HepG2 (cell line): Measurements from ENCODE around the gene ABCG5. TPM values are rescaled to one million over a fixed set of nuclear protein-coding genes. Genes with fewer than 3 reads are reported as not detected.

Experiments
- ATF7-NPFF ChIP-seq: sonication (generic); formaldehyde crosslinking; IDR thresholded peaks from 2 replicates; pipeline ENCODE4 v1.8.1; 2023; ENCODE audit warnings: mild to moderate bottlenecking, low read depth, missing genetic modification reagents, moderate library complexity
- CREB1 ChIP-seq, 2 experiments: fragments of 450-650 bp in 1 of 2; IDR thresholded peaks; 2 replicates each; pipeline ENCODE4 v1.6.1; 2016 to 2017; ENCODE audit warnings: control low read depth in 1 of 2, mild to moderate bottlenecking in 1 of 2, missing compliant biosample characterization in 1 of 2, missing genetic modification characterization in 1 of 2
- GFI1 ChIP-seq: sonication (generic); formaldehyde crosslinking; IDR thresholded peaks from 2 replicates; pipeline ENCODE4 v1.5.0; 2020; ENCODE audit warnings: missing genetic modification reagents, mild to moderate bottlenecking, borderline replicate concordance
- GMEB2 ChIP-seq: IDR thresholded peaks from 2 replicates; pipeline ENCODE4 v1.6.1; 2016; ENCODE audit warnings: missing biosample characterization, missing genetic modification reagents, low read depth
- HOXD1 ChIP-seq: sonication (generic); formaldehyde crosslinking; IDR thresholded peaks from 2 replicates; pipeline ENCODE4 v1.5.0; 2020; ENCODE audit warnings: missing genetic modification reagents
- KAT2B ChIP-seq: fragments of 150-350 bp; IDR thresholded peaks from 2 replicates; pipeline ENCODE4 v1.6.1; 2014; ENCODE audit warnings: low read depth, low read length, borderline replicate concordance
- NFATC3 ChIP-seq: sonication (generic); formaldehyde crosslinking; IDR thresholded peaks from 2 replicates; pipeline ENCODE4 v1.5.1; 2020; ENCODE audit warnings: mild to moderate bottlenecking, missing genetic modification reagents
- PATZ1 ChIP-seq: sonication (generic); formaldehyde crosslinking; IDR thresholded peaks from 2 replicates; pipeline ENCODE4 v1.4.0; 2020; ENCODE audit warnings: missing genetic modification reagents
- RXRB ChIP-seq: IDR thresholded peaks from 2 replicates; pipeline ENCODE4 v1.6.1; 2016; ENCODE audit warnings: borderline replicate concordance, missing genetic modification reagents, missing compliant biosample characterization
- SP140L ChIP-seq: sonication (generic); formaldehyde crosslinking; IDR thresholded peaks from 2 replicates; pipeline ENCODE4 v1.4.0; 2020; ENCODE audit warnings: missing genetic modification reagents, borderline replicate concordance
- TCF12 ChIP-seq, 2 experiments: fragments of 450-650 bp in 1 of 2; sonication (generic) in 1 of 2; formaldehyde crosslinking in 1 of 2; IDR thresholded peaks; 2 replicates each; pipeline versions ENCODE4 v1.6.1 to v1.8.0; 2017 to 2022; ENCODE audit warnings: antibody characterized with exemption in 1 of 2, mild to moderate bottlenecking in 1 of 2, missing genetic modification reagents in 1 of 2, moderate library complexity in 1 of 2
- THRA ChIP-seq: sonication (generic); formaldehyde crosslinking; IDR thresholded peaks from 2 replicates; pipeline ENCODE4 v1.4.0; 2020; ENCODE audit warnings: missing genetic modification reagents, borderline replicate concordance
- ZFP91 ChIP-seq: sonication (generic); formaldehyde crosslinking; IDR thresholded peaks from 2 replicates; pipeline ENCODE4 v1.9.0; 2022; ENCODE audit warnings: missing genetic modification reagents, mild to moderate bottlenecking, borderline replicate concordance
- ZFY ChIP-seq: sonication (generic); formaldehyde crosslinking; IDR thresholded peaks from 2 replicates; pipeline ENCODE4 v1.4.0; 2020; ENCODE audit warnings: missing genetic modification reagents
- ZMYM3 ChIP-seq: sonication (generic); formaldehyde crosslinking; IDR thresholded peaks from 2 replicates; pipeline ENCODE4 v1.5.1; 2020; ENCODE audit warnings: mild to moderate bottlenecking, missing genetic modification reagents
- ZNF10 ChIP-seq: sonication (generic); formaldehyde crosslinking; IDR thresholded peaks from 2 replicates; pipeline ENCODE4 v1.4.0; 2020; ENCODE audit warnings: mild to moderate bottlenecking, low read depth, missing genetic modification reagents, borderline replicate concordance
- ZNF136 ChIP-seq: sonication (generic); formaldehyde crosslinking; IDR thresholded peaks from 2 replicates; pipeline ENCODE4 v1.8.1; 2022; ENCODE audit warnings: low read depth, mild to moderate bottlenecking, moderate library complexity, missing genetic modification reagents
- ZNF24 ChIP-seq: fragments of 450-650 bp; IDR thresholded peaks from 2 replicates; pipeline ENCODE4 v1.6.1; 2017; ENCODE audit warnings: antibody characterized with exemption, mild to moderate bottlenecking
- ZNF33B ChIP-seq: sonication (generic); formaldehyde crosslinking; IDR thresholded peaks from 2 replicates; pipeline ENCODE4 v1.5.1; 2020; ENCODE audit warnings: mild to moderate bottlenecking, missing genetic modification reagents
- ZNF7 ChIP-seq: IDR thresholded peaks from 2 replicates; pipeline ENCODE4 v1.6.1; 2016; ENCODE audit warnings: missing biosample characterization, missing genetic modification reagents
- ZNF761 ChIP-seq: sonication (generic); formaldehyde crosslinking; conservative IDR thresholded peaks from 2 replicates; pipeline ENCODE4 v1.4.0; 2020; ENCODE audit warnings: mild to moderate bottlenecking, missing genetic modification reagents
- ZNF780A ChIP-seq: sonication (generic); formaldehyde crosslinking; IDR thresholded peaks from 2 replicates; pipeline ENCODE4 v1.8.0; 2022; ENCODE audit warnings: mild to moderate bottlenecking, missing genetic modification reagents, moderate library complexity
- ZNF83 ChIP-seq: sonication (generic); formaldehyde crosslinking; IDR thresholded peaks from 2 replicates; pipeline ENCODE4 v1.4.0; 2020; ENCODE audit warnings: missing genetic modification reagents, mild to moderate bottlenecking, borderline replicate concordance
- polyA plus RNA-seq, 8 experiments: library from polyadenylated mRNA; depleted of rRNA in 3 of 8; stranded (reverse) in 7 of 8; unstranded in 1 of 8; fragments of >200 nt; fragmentation: Illumina TruSeq in 4 of 8; extraction: Trizol in 4 of 8; gene quantifications; 2 replicates each; pipeline versions ENCODE4 v1.2.1 to v1.2.3, GENCODE V29; 2011 to 2016; ENCODE audit warnings: low read depth in 4 of 8, missing spikeins in 1 of 8, mixed read lengths in 1 of 8; ENCODE audit not compliant: insufficient read depth in 1 of 8
- total RNA-seq, 5 experiments: library from RNA; depleted of rRNA; stranded (reverse); fragments of >200 nt; fragmentation: Illumina TruSeq; extraction: Trizol; gene quantifications; 2 replicates each; pipeline ENCODE4 v1.2.3, GENCODE V29; 2016; ENCODE audit warnings: low read depth in 1 of 5

The ABCG5 gene
- total and polyA plus RNA-seq, 2 of the 13 experiments (the other 11 are each of a cell fraction or from before 2014, with no cell fraction given), result 15.1 to 39.0 TPM

GRCh38 chr2:43838560-43839267 is at the start of gene ABCG5, which contains the start of gene ABCG8 (continued):
- TF ChIP-seq GMEB2 (CRISPR knock-in tag) (no peak), ZMYM3 (CRISPR knock-in tag) (peak; percentile 27; the same call in 1 of the 2 replicates), ZNF83 (CRISPR knock-in tag) (no peak), ATF7-NPFF (CRISPR knock-in tag) (no peak), ZNF780A (CRISPR knock-in tag) (no peak; the same call in 1 of the 2 replicates), ZNF761 (CRISPR knock-in tag) (0 out of 2 replicates have a peak, but pooled peaks have one; percentile 29), HOXD1 (CRISPR knock-in tag) (no peak), TCF12 (IDR thresholded peaks at IDR 0.05) (no peak), TCF12 (CRISPR knock-in tag; IDR thresholded peaks at IDR 0.05) (no peak), GFI1 (no peak), ZNF33B (CRISPR knock-in tag) (no peak), SP140L (CRISPR knock-in tag) (no peak), CREB1 (IDR thresholded peaks at IDR 0.05) (no peak), CREB1 (CRISPR knock-in tag; IDR thresholded peaks at IDR 0.05) (no peak; the same call in 1 of the 2 replicates), NFATC3 (no peak; the same call in 1 of the 2 replicates), ZFP91 (CRISPR knock-in tag) (peak; percentile 79; the same call in 1 of the 2 replicates), RXRB (CRISPR knock-in tag) (no peak; the same call in 1 of the 2 replicates), THRA (CRISPR knock-in tag) (no peak), ZNF136 (CRISPR knock-in tag) (no peak), ZNF7 (CRISPR knock-in tag) (no peak), KAT2B (no peak), ZNF10 (CRISPR knock-in tag) (no peak), PATZ1 (CRISPR knock-in tag) (peak; percentile 49), ZNF24 (no peak), ZFY (CRISPR knock-in tag) (peak; percentile 96)
